AG04449 (cell line): ENCODE results near the gene KL.

Source experiments
- CTCF ChIA-PET: fragments of 350-600 bp; formaldehyde crosslinking; extraction: SDS; loops from one replicate; lab custom pipeline; 2021; ENCODE audit warnings: antibody characterized with exemption; lab: Yijun Ruan, JAX
- POLR2A ChIA-PET: fragments of 400-600, 350-600 bp; formaldehyde crosslinking; extraction: SDS; loops from one replicate; lab custom pipeline; 2020; ENCODE audit warnings: antibody characterized with exemption, inconsistent platforms; lab: Yijun Ruan, JAX
- DNase-seq: peaks from one replicate; pipeline ENCODE4 v3.0.0-alpha.2; 2010; ENCODE audit warnings: low read depth, low spot score
- H3K4me3 ChIP-seq: 2 replicates; pipeline ENCODE4 v1.5.1; 2011; ENCODE audit warnings: low read depth, mild to moderate bottlenecking, control low read depth, low read length
- CTCF ChIP-seq: IDR thresholded peaks from one replicate; pipeline ENCODE4 v1.5.1; 2011; ENCODE audit warnings: mild to moderate bottlenecking, moderate library complexity, low read length, control low read depth, inconsistent platforms; ENCODE audit not compliant: insufficient read depth; ENCODE audit errors: missing control alignments

The KL gene

GRCh38 chr13:33026489-33027152 is 10.4 kb downstream of the KL start:
- DNase-seq: no peak
- TF ChIP-seq CTCF: no peak
- CTCF ChIA-PET: no interaction called here
- H3K4me3 ChIP-seq: no peak overlapping the region
- POLR2A ChIA-PET: no interaction called here

- H3K4me3 ChIP-seq: no peak overlapping the region
- no peak for TF ChIP-seq CTCF
- CTCF ChIA-PET: no interaction called here
- POLR2A ChIA-PET: no interaction called here
- DNase-seq: no peak
Observed at GRCh38 chr13:33028620-33029019, 12.4 kb downstream of the KL start.

GRCh38 chr13:33031277-33031676 is 15.1 kb downstream of the KL start:
- POLR2A ChIA-PET: no interaction called here
- H3K4me3 ChIP-seq: no peak overlapping the region
- TF ChIP-seq CTCF: no peak
- no peak for DNase-seq
- CTCF ChIA-PET: interaction anchor here (0.7 to 1.4 kb wide), 3 partner anchors 8 to 13 kb away, joined by 3 read pairs; no protein-coding TSS in a partner anchor

- ChIA-PET POLR2A (no interaction called here), CTCF (interaction anchor here (1.4 kb wide), 1 partner anchor 8 kb away, joined by 3 read pairs; no protein-coding TSS in a partner anchor)
- no peak for DNase-seq
- no peak for TF ChIP-seq CTCF
- no peak overlapping the region for H3K4me3 ChIP-seq
Observed at GRCh38 chr13:33032037-33032625, 15.9 kb downstream of the KL start.

GRCh38 chr13:33033051-33033812 is 17.0 kb downstream of the KL start:
- TF ChIP-seq CTCF: no peak
- no peak overlapping the region for H3K4me3 ChIP-seq
- POLR2A ChIA-PET: no interaction called here
- CTCF ChIA-PET: interaction anchor here (1.5 kb wide), 1 partner anchor 24 kb away, joined by 3 read pairs; no protein-coding TSS in a partner anchor
- DNase-seq: no peak

- CTCF ChIA-PET: interaction anchor here (1.5 kb wide), 1 partner anchor 23 kb away, joined by 3 read pairs; no protein-coding TSS in a partner anchor
- no peak for DNase-seq
- no peak overlapping the region for H3K4me3 ChIP-seq
- TF ChIP-seq CTCF: no peak
- POLR2A ChIA-PET: no interaction called here
Observed at GRCh38 chr13:33033986-33034385, 17.8 kb downstream of the KL start.
